ENCODE results near the gene SNRPA1.

SNRPA1 gene

GRCh38 chr15:101318147-101318819 is 23.2 kb upstream of the SNRPA1 start:
- DNase-seq: no peak

GRCh38 chr15:101317336-101317872 is 22.4 kb upstream of the SNRPA1 start:
- no peak for DNase-seq

GRCh38 chr15:101316529-101316928 is 21.5 kb upstream of the SNRPA1 start:
- no peak for DNase-seq

- DNase-seq: no peak
Observed at GRCh38 chr15:101315736-101316135, 20.7 kb upstream of the SNRPA1 start.

- DNase-seq: no peak
Observed at GRCh38 chr15:101314336-101315125, 19.5 kb upstream of the SNRPA1 start.

GRCh38 chr15:101313041-101313761 is 18.2 kb upstream of the SNRPA1 start:
- no peak for DNase-seq

- DNase-seq: no peak
Observed at GRCh38 chr15:101310508-101310907, 15.5 kb upstream of the SNRPA1 start.

GRCh38 chr15:101310161-101310480 is 15.1 kb upstream of the SNRPA1 start:
- no peak for DNase-seq

- no peak for DNase-seq
Observed at GRCh38 chr15:101309436-101310160, 14.6 kb upstream of the SNRPA1 start.

GRCh38 chr15:101308604-101309435 is 13.8 kb upstream of the SNRPA1 start:
- DNase-seq: no peak

- DNase-seq: no peak
Observed at GRCh38 chr15:101307897-101308603, 13.0 kb upstream of the SNRPA1 start.

- DNase-seq: no peak
Observed at GRCh38 chr15:101307048-101307896, 12.2 kb upstream of the SNRPA1 start.

- DNase-seq: no peak
Observed at GRCh38 chr15:101306341-101307047, 11.4 kb upstream of the SNRPA1 start.

- no peak for DNase-seq
Observed at GRCh38 chr15:101305820-101306255, 10.8 kb upstream of the SNRPA1 start.

GRCh38 chr15:101303408-101303807 is 8.4 kb upstream of the SNRPA1 start:
- DNase-seq: no peak

- peak; percentile 58 for DNase-seq
Observed at GRCh38 chr15:101296418-101297405, 1.7 kb upstream of the SNRPA1 start.

GRCh38 chr15:101295607-101296161 is 636 bp upstream of the SNRPA1 start:
- peak; percentile 86 for DNase-seq

- DNase-seq: no peak
Observed at GRCh38 chr15:101293122-101293521, 1.9 kb downstream of the SNRPA1 start.
